GM18517 (cell line): ENCODE data around the gene WTIP.
"Not testable (repeated sequence)": the region's sequence is repeated elsewhere in the genome, so short reads cannot be mapped to it uniquely, and the experiment has no call there.

Source experiments
- ATAC-seq: cut with Tn5 transposase; IDR thresholded peaks from one replicate; pipeline ENCODE4 v1.9.1; 2021; ENCODE audit warnings: mild to moderate bottlenecking, moderate library complexity; ENCODE audit not compliant: unreplicated experiment

WTIP gene

DNA sequence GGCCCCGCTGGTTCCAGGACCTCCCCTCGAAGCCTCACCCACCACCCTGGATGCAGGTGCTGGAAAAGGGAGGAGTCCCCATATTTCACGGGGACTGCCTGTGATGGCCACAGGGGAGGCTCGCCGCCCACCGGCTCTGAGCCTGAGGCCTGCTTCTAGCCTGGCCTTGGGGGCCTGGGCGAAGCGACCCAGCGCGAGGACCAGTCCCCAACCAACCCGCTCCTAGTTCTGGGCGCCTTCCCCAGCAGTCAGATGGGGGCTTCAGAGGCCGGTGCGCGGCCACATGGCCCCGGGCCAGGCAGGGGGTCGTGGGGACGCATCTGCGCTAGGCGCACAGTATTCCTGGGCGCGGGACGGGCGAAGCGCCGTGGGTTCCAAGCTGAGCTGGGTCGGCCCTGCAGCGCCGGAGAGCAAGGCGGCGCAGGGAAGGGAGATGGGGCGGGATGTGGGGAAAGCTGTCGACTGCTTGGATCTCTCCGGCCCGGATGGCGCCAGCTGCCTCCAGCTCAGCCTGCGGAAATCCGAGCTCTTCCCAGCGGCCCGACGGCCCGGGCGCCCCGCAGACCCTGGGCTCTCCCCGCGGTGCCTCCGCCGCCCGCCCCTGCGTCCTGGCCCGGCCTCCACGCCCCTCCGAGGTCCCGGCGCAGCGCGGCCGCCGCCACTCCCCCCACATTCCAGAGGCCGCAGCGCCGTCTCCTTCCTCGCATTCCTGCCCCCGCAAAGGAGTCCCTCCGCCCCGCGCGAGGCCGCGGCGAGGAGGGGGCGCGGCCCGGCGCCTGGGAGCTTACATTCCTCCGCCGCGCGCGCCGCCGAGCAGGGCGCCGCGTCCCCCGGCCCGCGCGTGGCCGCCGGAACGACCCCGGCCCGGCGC, at the start of gene WTIP:
WTIP (plus strand) TSS at position 788 of the 871 bp plus-strand sequence. CDS start 217 bp downstream, outside the sequence.
- ATAC-seq, result no peak

GRCh38 chr19:34432797-34433196, 48.8 kb upstream of the WTIP start:
- no peak for ATAC-seq

- ATAC-seq, result no peak
Measured at GRCh38 chr19:34436716-34437115, 44.8 kb upstream of the WTIP start.

DNA sequence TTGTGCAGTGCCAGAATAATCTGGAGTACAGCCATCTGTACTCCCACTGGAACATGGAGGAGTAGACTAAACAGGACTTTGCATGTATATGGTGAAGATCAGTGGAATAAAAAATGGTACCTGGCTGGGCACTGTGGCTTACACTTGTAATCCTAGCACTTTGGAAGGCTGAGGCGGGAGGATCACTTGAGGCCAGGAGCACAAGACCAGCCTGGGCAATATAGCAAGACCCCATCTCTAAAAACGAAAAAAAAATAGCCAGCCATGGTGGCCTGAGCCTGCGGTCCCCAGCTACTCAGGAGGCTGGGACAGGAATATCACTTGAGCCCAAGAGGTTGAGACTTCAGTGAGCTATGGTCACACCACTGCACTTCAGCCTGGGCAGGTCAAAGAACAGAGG, 33.4 kb upstream of the WTIP start:
- no peak for ATAC-seq

GRCh38 chr19:34452723-34453122, 28.8 kb upstream of the WTIP start:
- no peak for ATAC-seq

DNA sequence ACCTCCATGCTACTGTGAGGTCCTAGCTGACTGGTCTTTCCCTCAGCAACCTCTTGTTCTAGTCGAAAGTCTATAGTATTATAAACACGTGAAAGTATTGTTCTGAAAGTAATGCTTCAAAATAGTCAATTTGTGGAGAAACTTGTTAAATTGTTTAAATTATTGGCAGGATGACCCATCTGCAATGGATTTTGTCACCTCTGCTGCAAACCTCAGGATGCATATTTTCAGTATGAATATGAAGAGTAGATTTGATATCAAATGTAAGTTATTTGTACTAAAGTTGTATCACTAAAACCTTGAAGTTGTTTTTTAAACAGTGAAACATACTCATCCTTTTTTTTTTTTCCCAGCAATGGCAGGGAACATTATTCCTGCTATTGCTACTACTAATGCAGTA, 27.5 kb upstream of the WTIP start:
- ATAC-seq, result no peak

GRCh38 chr19:34454685-34455084, 26.9 kb upstream of the WTIP start:
- ATAC-seq, result no peak

DNA sequence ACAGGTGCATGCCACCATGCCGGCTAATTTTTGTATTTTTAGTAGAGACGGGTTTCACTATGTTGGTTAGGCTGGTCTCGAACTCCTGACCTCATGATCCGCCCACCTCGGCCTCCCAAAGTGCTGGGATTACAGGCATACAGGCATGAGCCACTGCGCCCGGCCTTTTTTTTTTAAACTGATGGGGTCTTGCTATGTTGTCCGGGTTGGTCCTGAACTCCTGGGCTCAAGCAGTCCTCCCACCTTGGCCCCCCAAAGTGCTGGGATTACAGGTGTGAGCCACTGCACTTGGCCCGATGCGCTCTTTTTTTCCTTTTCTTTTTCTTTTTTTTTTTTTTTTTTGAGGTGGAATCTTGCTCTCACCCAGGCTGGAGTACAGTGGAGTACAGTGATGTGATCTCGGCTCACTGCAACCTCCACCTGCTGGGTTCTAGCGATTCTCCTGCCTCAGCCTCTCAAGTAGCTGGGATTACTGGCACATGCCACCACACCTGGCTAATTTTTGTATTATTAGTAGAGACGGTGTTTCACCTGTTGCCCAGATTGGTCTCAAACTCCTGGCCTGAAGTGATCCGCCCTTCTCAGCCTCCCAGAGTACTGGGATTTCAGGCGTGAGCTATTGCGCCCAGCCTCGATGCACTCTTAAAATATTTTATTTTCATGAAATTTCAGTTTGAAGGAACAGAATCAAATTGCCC, 25.6 kb upstream of the WTIP start:
- ATAC-seq, result not testable (repeated sequence)

DNA sequence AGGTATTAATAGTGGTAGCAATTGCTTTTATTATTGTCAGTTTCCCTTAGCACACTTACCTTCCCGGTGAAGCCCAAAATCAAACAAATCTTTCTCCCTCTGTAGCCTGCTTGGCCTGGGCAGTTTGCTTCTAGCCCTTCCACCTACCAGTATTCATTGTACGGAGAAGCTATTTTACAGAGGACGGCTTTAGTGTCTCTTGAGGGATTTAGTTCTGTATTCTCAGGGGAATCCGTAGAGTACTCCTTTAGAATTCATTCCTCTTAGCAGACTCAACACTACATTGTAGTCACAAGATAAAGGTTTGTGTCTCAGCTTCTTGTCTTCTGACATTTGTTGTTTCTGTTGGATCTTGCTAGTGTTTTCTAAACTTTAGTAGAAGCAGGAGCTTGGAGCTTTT, 24.1 kb upstream of the WTIP start:
- ATAC-seq, result no peak

DNA sequence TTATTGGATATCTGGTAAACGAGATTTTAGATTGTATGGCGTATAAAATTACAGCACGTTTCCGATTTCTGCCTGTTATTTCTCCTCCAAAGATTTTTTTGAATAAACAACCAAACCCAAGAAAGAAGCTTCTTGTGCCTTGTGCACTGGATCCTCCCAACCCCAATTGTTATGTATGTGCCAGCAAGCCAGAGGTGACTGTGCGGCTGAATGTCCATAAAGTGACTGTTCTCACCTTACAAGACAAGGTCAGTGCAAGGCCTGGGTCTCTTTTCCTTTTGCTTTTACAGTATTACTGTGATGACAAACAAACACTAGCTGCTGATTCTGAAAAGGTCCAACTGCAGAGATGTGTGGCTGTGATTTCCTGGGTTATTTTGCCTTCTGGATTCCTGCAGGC, 22.9 kb upstream of the WTIP start:
- ATAC-seq, result no peak

DNA sequence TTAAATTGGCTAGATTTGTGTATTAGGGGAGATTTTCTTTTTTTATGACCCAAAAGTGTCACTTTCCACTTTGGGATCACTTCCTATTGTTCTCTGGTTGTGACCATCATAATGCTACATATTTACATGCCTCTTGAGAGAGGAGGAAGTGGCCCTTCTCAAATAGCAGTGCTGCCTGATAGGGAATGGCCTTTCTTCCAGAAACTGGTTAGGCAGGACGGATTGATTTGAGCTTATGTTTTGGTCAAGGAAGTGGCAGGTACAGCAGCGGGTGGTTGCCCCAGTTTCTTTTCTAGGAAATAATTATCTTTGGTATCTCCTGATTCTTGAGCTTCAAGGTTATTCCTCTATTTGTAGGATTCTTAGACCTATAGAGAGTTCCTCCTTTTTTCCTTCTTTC, 21.9 kb upstream of the WTIP start:
- ATAC-seq, result no peak

- no peak for ATAC-seq
Measured at GRCh38 chr19:34461375-34462100, 20.0 kb upstream of the WTIP start.

- ATAC-seq, result not testable (repeated sequence)
Measured at GRCh38 chr19:34464785-34465184, 16.8 kb upstream of the WTIP start.

DNA sequence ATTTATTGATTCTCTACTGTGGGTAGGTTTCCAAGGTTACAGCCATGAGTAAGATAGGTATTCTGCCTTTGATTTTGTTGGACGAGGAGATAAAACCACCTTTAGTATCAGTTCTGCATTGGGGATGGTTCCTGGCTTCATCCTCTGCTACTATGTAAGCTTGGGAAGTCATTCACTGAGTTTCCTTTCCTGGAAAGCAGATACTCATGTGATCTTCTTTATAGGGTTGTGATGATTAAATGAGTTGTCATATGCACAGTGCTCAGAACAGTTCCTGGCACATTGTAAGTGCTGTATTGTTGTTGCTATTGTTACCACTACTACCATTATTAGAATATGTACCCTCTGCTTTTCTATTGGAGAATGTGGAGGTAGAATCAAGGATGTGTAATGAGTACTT, 13.1 kb upstream of the WTIP start:
- ATAC-seq, result no peak

DNA sequence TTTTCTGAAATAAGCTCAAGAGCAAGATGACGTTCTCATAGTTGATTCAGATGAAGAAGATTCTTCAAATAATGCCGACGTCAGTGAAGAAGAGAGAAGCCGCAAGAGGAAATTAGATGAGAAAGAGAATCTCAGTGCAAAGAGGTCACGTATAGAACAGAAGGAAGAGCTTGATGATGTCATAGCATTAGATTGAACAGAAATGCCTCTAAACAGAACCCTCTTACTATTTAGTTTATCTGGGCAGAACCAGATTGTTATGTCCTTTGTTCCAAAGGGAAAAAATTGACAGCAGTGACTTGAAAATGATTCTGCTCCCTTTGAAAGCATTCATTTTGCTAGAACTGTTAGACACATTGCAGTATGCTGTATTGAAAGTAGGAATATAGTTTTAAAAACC, 12.5 kb upstream of the WTIP start:
- not testable (repeated sequence) for ATAC-seq

DNA sequence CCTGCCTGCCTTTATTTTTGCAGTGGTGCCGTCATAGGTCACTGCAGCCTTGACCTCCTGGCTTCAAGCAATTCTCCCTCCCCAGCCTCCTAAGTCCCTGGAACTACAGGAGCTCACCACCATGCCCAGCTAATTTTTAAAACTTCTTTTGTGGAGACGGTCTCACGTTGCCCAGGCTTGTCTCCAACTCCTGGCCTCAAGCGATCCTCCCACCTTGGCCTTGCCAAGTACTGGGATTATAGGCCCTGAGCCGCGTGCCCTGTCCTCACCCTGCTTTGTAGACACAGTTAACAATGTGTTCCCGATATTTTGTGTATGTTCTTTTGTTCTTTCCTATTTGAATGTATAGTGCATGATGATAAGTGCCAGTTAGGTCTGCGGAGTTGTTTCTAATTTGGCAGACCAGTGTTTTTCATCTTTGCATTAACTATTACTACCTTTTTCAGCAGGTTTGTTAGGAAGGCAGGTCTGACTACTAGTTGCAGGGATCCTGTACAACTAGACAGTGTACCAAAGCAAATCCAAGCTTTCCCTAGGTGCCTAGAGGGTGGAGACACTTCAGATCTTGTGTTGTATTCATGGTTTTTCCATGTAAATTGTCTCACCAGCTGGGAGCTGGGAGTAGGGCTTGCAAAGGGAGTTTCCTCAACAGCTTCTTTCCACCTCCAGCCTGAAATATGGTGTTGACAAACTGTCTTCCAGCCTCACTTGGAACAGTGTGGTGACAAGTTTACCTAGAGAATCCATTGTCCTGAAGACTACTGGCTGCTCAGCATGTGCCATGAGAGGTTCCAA, 9.5 kb upstream of the WTIP start:
- no peak for ATAC-seq

DNA sequence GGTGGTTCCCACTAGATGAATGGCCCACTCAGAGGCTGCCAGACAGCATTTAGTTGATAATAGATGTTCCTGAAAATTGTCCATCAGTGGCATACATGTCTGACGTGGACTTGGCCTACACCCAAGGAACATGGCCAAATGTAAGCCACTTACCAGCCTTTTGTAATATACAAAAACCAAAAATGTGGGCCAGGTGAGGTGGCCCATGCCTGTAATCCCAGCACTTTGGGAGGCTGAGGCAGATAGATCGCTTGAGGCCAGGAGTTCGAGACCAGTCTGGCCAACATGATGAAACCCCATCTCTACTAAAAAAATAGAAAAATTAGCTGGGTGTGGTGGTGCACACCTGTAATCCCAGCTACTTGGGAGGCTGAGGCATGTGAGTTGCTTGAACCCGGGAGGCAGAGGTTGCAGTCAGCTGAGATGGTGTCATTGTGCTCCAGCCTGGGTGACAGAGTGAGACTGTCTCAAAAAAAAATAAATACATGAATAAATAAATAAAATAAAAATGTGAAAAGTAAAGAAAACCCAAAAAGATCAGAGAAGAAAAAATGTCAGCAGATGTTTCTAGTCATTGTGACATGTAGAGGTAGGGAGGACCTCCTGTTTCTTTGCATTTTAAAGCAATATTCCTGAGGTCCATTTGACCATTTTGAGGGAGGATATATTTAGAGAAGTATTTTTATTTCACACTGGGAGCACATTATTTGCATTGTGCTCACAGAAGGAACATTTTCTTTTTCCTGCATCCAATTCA, 7.1 kb upstream of the WTIP start:
- ATAC-seq, result no peak

GRCh38 chr19:34475026-34475974, 6.3 kb upstream of the WTIP start:
- no peak for ATAC-seq
